Nasal cavity respiratory epithelium epithelial cell of viscerocranial mucosa (primary cell): ENCODE results near the gene CLEC14A. TPM values are rescaled to one million over a fixed set of nuclear protein-coding genes. Genes with fewer than 3 reads are reported as not detected.

Experiments used
- total RNA-seq: library from RNA; depleted of rRNA; stranded (reverse); fragments of >200 nt; gene quantifications from 2 replicates; pipeline ENCODE4 v1.2.3, GENCODE V29; 2014

Gene CLEC14A
- total RNA-seq = not detected in 2 replicates

GRCh38 chr14:38255673-38256532, at the start of gene CLEC14A:
Gene CLEC14A, minus strand, starts transcription at chr14:38256093. Its CDS starts 71 bp downstream, at chr14:38256022.

GRCh38 chr14:38207736-38208617, 47.9 kb downstream of the CLEC14A start, which contains the start of gene SSTR1:
Gene SSTR1, plus strand, starts transcription at chr14:38207904. Its CDS starts 1,486 bp downstream, at chr14:38209390.

Other genes starting within 250 kb of the CLEC14A start
- not detected in 2 replicates for gene SSTR1, start 48.2 kb downstream of the CLEC14A start, total RNA-seq